IMR-90 (cell line): ENCODE measurements around the gene PABPC5. TPM values are rescaled to one million over a fixed set of nuclear protein-coding genes. Genes with fewer than 3 reads are reported as not detected.

ENCODE experiments used
- ATAC-seq: fragments of 200-7000 bp; cut with Tn5 transposase; 2 replicates; pipeline ENCODE4 v1.9.1; 2020; ENCODE audit warnings: low read depth, mild to moderate bottlenecking, moderate library complexity
- BruUV-seq: library from RNA; stranded (reverse); fragments of 400-500 nt; replicated peaks from 2 replicates; lab custom pipeline; 2021; lab: Mats Ljungman, UMichigan
- CTCF ChIA-PET: fragments of 300-600 bp; formaldehyde crosslinking; extraction: SDS; loops from one replicate; lab custom pipeline; 2021; ENCODE audit warnings: antibody characterized with exemption; lab: Yijun Ruan, JAX
- POLR2A ChIA-PET: fragments of 300-600 bp; sonication (Branson Sonifier 250); formaldehyde crosslinking; loops from one replicate; lab custom pipeline; 2022; ENCODE audit warnings: antibody characterized with exemption; ENCODE audit not compliant: unreplicated experiment; lab: Charles Lee
- DNase-seq: peaks from one replicate; pipeline ENCODE4 v3.0.0; 2013
- H2AFZ ChIP-seq: replicated peaks from 2 replicates; pipeline ENCODE3; 2013; ENCODE audit warnings: low read length, mild to moderate bottlenecking; ENCODE audit not compliant: poor library complexity
- H2AK5ac ChIP-seq: 2 replicates; pipeline ENCODE4 v1.6.1; 2013; ENCODE audit warnings: low read depth, low read length, inconsistent platforms
- H2AK9ac ChIP-seq: replicated peaks from 2 replicates; pipeline ENCODE3; 2013; ENCODE audit warnings: mild to moderate bottlenecking, low read depth, low read length, moderate library complexity; ENCODE audit not compliant: poor library complexity
- H2BK120ac ChIP-seq: 2 replicates; pipeline ENCODE4 v1.6.1; 2013; ENCODE audit warnings: low read depth, low read length, inconsistent platforms
- H2BK15ac ChIP-seq: 3 replicates; pipeline ENCODE4 v1.6.1; 2013; ENCODE audit warnings: low read depth, low read length, inconsistent platforms
- H2BK20ac ChIP-seq: 2 replicates; pipeline ENCODE4 v1.6.1; 2013; ENCODE audit warnings: low read depth, mild to moderate bottlenecking, inconsistent platforms, low read length, moderate library complexity
- H2BK5ac ChIP-seq: 2 replicates; pipeline ENCODE4 v1.6.1; 2013; ENCODE audit warnings: mild to moderate bottlenecking, low read depth, low read length, inconsistent platforms; ENCODE audit not compliant: poor library complexity, severe bottlenecking
- H3K14ac ChIP-seq: replicated peaks from 2 replicates; pipeline ENCODE4 v1.6.1; 2013; ENCODE audit warnings: low read depth, low read length, inconsistent platforms
- H3K18ac ChIP-seq: 2 replicates; pipeline ENCODE4 v1.6.1; 2013; ENCODE audit warnings: low read depth, low read length, control low read depth
- H3K23ac ChIP-seq: 2 replicates; pipeline ENCODE4 v1.6.1; 2013; ENCODE audit warnings: low read depth, low read length, inconsistent platforms
- H3K27ac ChIP-seq: 2 replicates; pipeline ENCODE4 v1.5.1; 2013; ENCODE audit warnings: mild to moderate bottlenecking, control low read depth, low read length; ENCODE audit not compliant: insufficient read depth
- H3K27me3 ChIP-seq: 2 replicates; pipeline ENCODE4 v1.6.1; 2013; ENCODE audit warnings: low read length; ENCODE audit not compliant: control insufficient read depth, insufficient read depth
- H3K36me3 ChIP-seq: 2 replicates; pipeline ENCODE4 v1.6.1; 2013; ENCODE audit warnings: low read length, mixed read lengths; ENCODE audit not compliant: control insufficient read depth, insufficient read depth
- H3K4ac ChIP-seq: 2 replicates; pipeline ENCODE4 v1.6.1; 2013; ENCODE audit warnings: low read depth, low read length, inconsistent platforms
- H3K4me1 ChIP-seq: 2 replicates; pipeline ENCODE4 v1.6.1; 2013; ENCODE audit warnings: low read length, mixed read lengths; ENCODE audit not compliant: control insufficient read depth, insufficient read depth
- H3K4me2 ChIP-seq: 2 replicates; pipeline ENCODE4 v1.6.1; 2013; ENCODE audit warnings: low read depth, mild to moderate bottlenecking, control low read depth, low read length, moderate library complexity
- H3K4me3 ChIP-seq: 2 replicates; pipeline ENCODE4 v1.5.1; 2013; ENCODE audit warnings: low read depth, mild to moderate bottlenecking, control low read depth, low read length, moderate library complexity; ENCODE audit not compliant: insufficient read depth
- H3K56ac ChIP-seq: 2 replicates; pipeline ENCODE4 v1.6.1; 2013; ENCODE audit warnings: low read length, inconsistent platforms; ENCODE audit not compliant: insufficient read depth; ENCODE audit errors: extremely low read depth
- H3K79me1 ChIP-seq, 2 experiments: 2 replicates each; pipeline ENCODE4 v1.6.1; 2013; ENCODE audit warnings: low read length in 2 of 2, inconsistent platforms in 1 of 2, low read depth in 1 of 2
- H3K9ac ChIP-seq: 2 replicates; pipeline ENCODE4 v1.6.1; 2013; ENCODE audit warnings: low read depth, low read length, control low read depth
- H3K9me1 ChIP-seq: 2 replicates; pipeline ENCODE4 v1.6.1; 2013; ENCODE audit warnings: low read length, inconsistent platforms; ENCODE audit not compliant: insufficient read depth
- H3K9me3 ChIP-seq: 2 replicates; pipeline ENCODE4 v1.6.1; 2013; ENCODE audit warnings: low read length; ENCODE audit not compliant: control insufficient read depth, insufficient read depth
- H4K20me1 ChIP-seq: 2 replicates; pipeline ENCODE4 v1.6.1; 2013; ENCODE audit warnings: low read length, inconsistent platforms; ENCODE audit not compliant: insufficient read depth
- H4K5ac ChIP-seq: 2 replicates; pipeline ENCODE4 v1.6.1; 2013; ENCODE audit warnings: mild to moderate bottlenecking, low read depth, low read length, control low read depth
- H4K8ac ChIP-seq, 2 experiments: 2 replicates each; pipeline ENCODE4 v1.6.1; 2013; ENCODE audit warnings: low read depth in 2 of 2, low read length in 2 of 2, control low read depth in 1 of 2, inconsistent platforms in 1 of 2
- H4K91ac ChIP-seq: 2 replicates; pipeline ENCODE4 v1.6.1; 2013; ENCODE audit warnings: low read depth, low read length, inconsistent platforms; ENCODE audit not compliant: insufficient read depth
- BHLHE40 ChIP-seq: fragments of 150-350 bp; IDR thresholded peaks from 2 replicates; pipeline ENCODE4 v1.6.1; 2016; ENCODE audit warnings: mild to moderate bottlenecking, low read depth, low read length
- CEBPB ChIP-seq: IDR thresholded peaks from 2 replicates; pipeline ENCODE4 v1.6.1; 2012; ENCODE audit warnings: low read depth, low read length, improper control_type of control experiment
- CHD1 ChIP-seq: IDR thresholded peaks from 2 replicates; pipeline ENCODE4 v1.6.1; 2012; ENCODE audit warnings: low read depth, low read length, improper control_type of control experiment
- CTCF ChIP-seq: conservative IDR thresholded peaks from 2 replicates; pipeline ENCODE4 v1.5.1; 2012; ENCODE audit warnings: mild to moderate bottlenecking, low read depth, low read length, improper control_type of control experiment
- FOS ChIP-seq: fragments of 150-350 bp; IDR thresholded peaks from 2 replicates; pipeline ENCODE4 v1.6.1; 2016; ENCODE audit warnings: low read depth, low read length
- MAFK ChIP-seq: IDR thresholded peaks from 2 replicates; pipeline ENCODE4 v1.6.1; 2012; ENCODE audit warnings: low read depth, low read length, improper control_type of control experiment
- MAZ ChIP-seq: IDR thresholded peaks from 2 replicates; pipeline ENCODE4 v1.6.1; 2012; ENCODE audit warnings: low read depth, mild to moderate bottlenecking, low read length, improper control_type of control experiment, moderate library complexity, borderline replicate concordance
- MXI1 ChIP-seq: IDR thresholded peaks from 2 replicates; pipeline ENCODE4 v1.6.1; 2012; ENCODE audit warnings: low read depth, mild to moderate bottlenecking, low read length, moderate library complexity, borderline replicate concordance
- NFE2L2 ChIP-seq: fragments of 150-350 bp; IDR thresholded peaks from 2 replicates; pipeline ENCODE4 v1.6.1; 2016; ENCODE audit warnings: low read depth, mild to moderate bottlenecking, low read length
- POLR2A ChIP-seq: IDR thresholded peaks from 2 replicates; pipeline ENCODE4 v1.6.1; 2012; ENCODE audit warnings: mild to moderate bottlenecking, low read depth, low read length
- RAD21 ChIP-seq: IDR thresholded peaks from 2 replicates; pipeline ENCODE4 v1.6.1; 2012; ENCODE audit warnings: low read length, improper control_type of control experiment
- RCOR1 ChIP-seq: IDR thresholded peaks from 2 replicates; pipeline ENCODE4 v1.6.1; 2012; ENCODE audit warnings: mild to moderate bottlenecking, low read length, improper control_type of control experiment; ENCODE audit not compliant: insufficient replicate concordance
- RFX5 ChIP-seq: IDR thresholded peaks from 2 replicates; pipeline ENCODE4 v1.8.0; 2012; ENCODE audit warnings: low read depth, mild to moderate bottlenecking, low read length, moderate library complexity
- SMC3 ChIP-seq: fragments of 150-350 bp; IDR thresholded peaks from 2 replicates; pipeline ENCODE4 v1.6.1; 2016; ENCODE audit warnings: low read depth, mild to moderate bottlenecking, antibody characterized with exemption, low read length, moderate library complexity
- USF2 ChIP-seq: fragments of 150-350 bp; IDR thresholded peaks from 2 replicates; pipeline ENCODE4 v1.6.1; 2017; ENCODE audit warnings: mild to moderate bottlenecking, antibody characterized with exemption, low read length, low read depth
- WGBS, 2 experiments: methylation state at CpG; one replicate each; pipeline versions ENCODE4 v1.1.5 to v1.1.7; 2013; ENCODE audit warnings: missing lambda C conversion rate in 2 of 2; ENCODE audit not compliant: insufficient read length in 1 of 2; ENCODE audit errors: extremely low coverage in 2 of 2; 5-methylcytosine and 5-hydroxymethylcytosine counted together
- dilution Hi-C: fragments of 300-500 bp; cut with HindIII; formaldehyde crosslinking; loops from one replicate; pipeline ENCODE4 v1.14.3; 2018; ENCODE audit warnings: low sequenced_read_pairs; ENCODE audit not compliant: unreplicated experiment
- in situ Hi-C: fragments of 300-500 bp; cut with MboI; formaldehyde crosslinking; loops from 3 replicates; pipeline ENCODE4 v1.14.3; 2019; ENCODE audit warnings: low sequenced_read_pairs, inconsistent platforms, mixed read lengths
- intact Hi-C: fragments of 100-400 bp; cut with micrococcal nuclease; formaldehyde crosslinking; loops from 2 replicates; pipeline ENCODE4 v1.10.0; 2022
- polyA plus RNA-seq, 3 experiments: library from polyadenylated mRNA; depleted of rRNA; stranded (reverse); fragments of >200 nt; gene quantifications; 2 replicates each; pipeline ENCODE4 v1.2.3, GENCODE V29; 2012; ENCODE audit warnings: low replicate concordance in 1 of 3
- total RNA-seq: library from RNA; depleted of rRNA; stranded (reverse); fragments of >200 nt; gene quantifications from 2 replicates; pipeline ENCODE4 v1.2.3, GENCODE V29; 2012
- TF ChIP-seq, protein P1 (sequence below): fragments of 150-350 bp; IDR thresholded peaks from 2 replicates; pipeline ENCODE4 v1.6.1; 2016; ENCODE audit warnings: low read depth, mild to moderate bottlenecking, low read length, moderate library complexity, borderline replicate concordance

Gene PABPC5
- total and polyA plus RNA-seq, 2 of the 4 experiments (the other 2 are of a cell fraction), result 0.63 to 0.90 TPM

DNA sequence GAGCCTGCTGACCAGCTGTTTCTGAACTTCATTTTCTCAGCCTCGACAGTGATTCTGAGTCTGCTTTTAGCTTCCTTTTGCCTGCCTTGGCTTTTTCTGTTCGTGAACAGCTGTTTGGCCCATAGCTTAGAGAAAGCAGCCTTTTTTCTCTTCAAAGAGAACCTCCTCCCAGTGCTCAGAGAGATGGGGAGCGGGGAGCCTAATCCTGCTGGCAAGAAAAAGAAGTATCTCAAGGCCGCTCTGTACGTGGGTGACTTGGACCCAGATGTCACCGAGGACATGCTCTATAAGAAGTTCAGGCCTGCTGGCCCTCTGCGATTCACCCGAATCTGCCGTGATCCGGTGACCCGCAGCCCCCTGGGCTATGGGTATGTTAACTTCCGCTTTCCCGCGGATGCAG is 756 bp downstream of the PABPC5 start:
- peak overlapping the region; percentile 33 for H2AFZ ChIP-seq
- POLR2A ChIA-PET, result no interaction called here

More for the DNA sequence above, 756 bp downstream of the PABPC5 start:
- Histone ChIP-seq H4K20me1 (no peaks in the 10 kb centered on the region), H3K79me1 (no peaks in the 10 kb centered on the region), H3K56ac (0 out of 2 replicates have a peak overlapping the region, but pooled peaks have one; percentile 8), H2BK15ac (no peak overlapping the region), H4K5ac (peak overlapping the region; percentile 43; the same call in 1 of the 2 replicates), H3K18ac (no peak overlapping the region), H3K9me1 (no peaks in the 10 kb centered on the region), H4K8ac (peak overlapping the region in 1 of 2 experiments; percentile 59; a peak in 1 of 4 replicates), H3K14ac (0 out of 2 replicates have a peak overlapping the region, but pooled peaks have one; percentile 23), H3K4me2 (peak overlapping the region; percentile 28), H3K9ac (peak overlapping the region; percentile 64), H3K4me3 (peak overlapping the region; percentile 62), H2BK120ac (no peak overlapping the region), H2AK5ac (no peak overlapping the region), H4K91ac (no peak overlapping the region), H3K36me3 (no peaks in the 10 kb centered on the region), H2BK5ac (no peak overlapping the region), H2BK20ac (no peak overlapping the region), H3K27ac (peak overlapping the region; percentile 64), H3K4ac (0 out of 2 replicates have a peak overlapping the region, but pooled peaks have one; percentile 10), H3K9me3 (no peaks in the 10 kb centered on the region), H2AK9ac (no peak overlapping the region), H3K27me3 (no peaks in the 10 kb centered on the region; the same call in 1 of the 2 replicates), H3K4me1 (no peaks in the 10 kb centered on the region; the same call in 1 of the 2 replicates), H3K23ac (no peak overlapping the region)
- TF ChIP-seq RCOR1 (no peak), FOS (no peak), BHLHE40 (no peak), RAD21 (no peak), CTCF (no peak), MAZ (no peak), RFX5 (no peak), MAFK (no peak), NFE2L2 (no peak), POLR2A (no peak), SMC3 (no peak), USF2 (no peak), CEBPB (no peak), CHD1 (no peak), MXI1 (no peak)
- TF ChIP-seq, protein P1, sequence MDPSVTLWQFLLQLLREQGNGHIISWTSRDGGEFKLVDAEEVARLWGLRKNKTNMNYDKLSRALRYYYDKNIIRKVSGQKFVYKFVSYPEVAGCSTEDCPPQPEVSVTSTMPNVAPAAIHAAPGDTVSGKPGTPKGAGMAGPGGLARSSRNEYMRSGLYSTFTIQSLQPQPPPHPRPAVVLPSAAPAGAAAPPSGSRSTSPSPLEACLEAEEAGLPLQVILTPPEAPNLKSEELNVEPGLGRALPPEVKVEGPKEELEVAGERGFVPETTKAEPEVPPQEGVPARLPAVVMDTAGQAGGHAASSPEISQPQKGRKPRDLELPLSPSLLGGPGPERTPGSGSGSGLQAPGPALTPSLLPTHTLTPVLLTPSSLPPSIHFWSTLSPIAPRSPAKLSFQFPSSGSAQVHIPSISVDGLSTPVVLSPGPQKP, result no peak
- DNase-seq (peak; percentile 0), ATAC-seq (no peak)
- in situ Hi-C loops, result no loop called here
- CTCF ChIA-PET, result no interaction called here
- intact Hi-C loops, result no loop called here
- BruUV-seq, result no TSS peak
- 23% methylated on average over 4 of the region's 14 CpGs; no CpG with 5 or more reads in 1 of the 2 experiments for WGBS, 2 experiments
- dilution Hi-C loops, result no loop called here
